ENCODE data around the gene TRIM29.

TRIM29 gene

GRCh38 chr11:120134106-120134930 is 3.6 kb downstream of the TRIM29 start:
- no peak overlapping the region for H3K27ac ChIP-seq (ENCODE audit: low read length)
- H3K4me1 ChIP-seq (ENCODE audit: insufficient read depth, low read length) = no peaks in the 10 kb centered on the region
- H3K27me3 ChIP-seq (ENCODE audit: insufficient read depth, low read length) = peaks cover 15% of the 10 kb centered on the region; the same call in 1 of the 2 replicates
- H3K4me3 ChIP-seq (ENCODE audit: low read length) = no peak overlapping the region
- no peaks in the 10 kb centered on the region for H3K9me3 ChIP-seq (ENCODE audit: insufficient read depth, low read depth, low read length)
- no peak overlapping the region for H3K9ac ChIP-seq (ENCODE audit: low read depth, low read length)
- H3K36me3 ChIP-seq (ENCODE audit: insufficient read depth, low read depth, low read length) = no peaks in the 10 kb centered on the region

- peaks cover 19% of the 10 kb centered on the region; the same call in 1 of the 2 replicates for H3K27me3 ChIP-seq (ENCODE audit: insufficient read depth, low read length)
- H3K27ac ChIP-seq (ENCODE audit: low read length) = no peak overlapping the region
- no peak overlapping the region for H3K4me3 ChIP-seq (ENCODE audit: low read length)
These were observed 4.5 kb downstream of the TRIM29 start for GRCh38 chr11:120133216-120134105.

DNA sequence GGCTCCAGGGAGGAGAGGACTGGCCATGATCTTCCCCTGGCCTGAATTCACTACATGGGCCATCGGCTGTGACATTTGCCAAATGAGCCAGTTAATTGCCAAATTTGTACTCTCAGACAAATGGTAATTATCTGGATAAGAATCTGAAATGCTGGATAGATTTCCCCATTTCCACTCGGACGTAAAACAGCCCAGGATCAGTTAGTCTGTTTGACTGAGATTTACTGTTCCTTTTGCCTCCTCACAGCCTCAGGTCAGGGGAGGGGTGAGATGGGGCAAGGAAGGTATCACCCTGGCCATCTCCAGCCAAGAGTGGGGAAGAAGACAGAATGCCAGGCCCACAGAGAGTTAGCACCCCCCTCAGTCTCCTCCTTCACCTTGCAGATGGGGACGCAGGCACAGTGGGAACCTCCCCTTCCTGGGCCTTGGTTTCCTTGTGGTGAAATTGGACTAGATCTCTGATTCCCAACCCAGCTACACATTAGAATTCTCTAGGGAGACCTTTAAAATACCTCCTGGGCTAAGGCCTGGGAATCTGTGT is 5.2 kb downstream of the TRIM29 start:
- H3K9ac ChIP-seq (ENCODE audit: low read depth, low read length) = no peak overlapping the region
- no peak overlapping the region for H3K27ac ChIP-seq (ENCODE audit: low read length)
- no peaks in the 10 kb centered on the region for H3K9me3 ChIP-seq (ENCODE audit: insufficient read depth, low read depth, low read length)
- no peaks in the 10 kb centered on the region for H3K36me3 ChIP-seq (ENCODE audit: insufficient read depth, low read depth, low read length)
- H3K27me3 ChIP-seq (ENCODE audit: insufficient read depth, low read length) = peaks cover 17% of the 10 kb centered on the region; the same call in 1 of the 2 replicates
- H3K4me3 ChIP-seq (ENCODE audit: low read length) = no peak overlapping the region
- no peaks in the 10 kb centered on the region for H3K4me1 ChIP-seq (ENCODE audit: insufficient read depth, low read length)

More at GRCh38 chr11:120133216-120134105, 4.5 kb downstream of the TRIM29 start:
- H3K9ac ChIP-seq (ENCODE audit: low read depth, low read length) = no peak overlapping the region
- no peaks in the 10 kb centered on the region for H3K9me3 ChIP-seq (ENCODE audit: insufficient read depth, low read depth, low read length)
- no peaks in the 10 kb centered on the region for H3K4me1 ChIP-seq (ENCODE audit: insufficient read depth, low read length)
- no peaks in the 10 kb centered on the region for H3K36me3 ChIP-seq (ENCODE audit: insufficient read depth, low read depth, low read length)

- Histone ChIP-seq H3K27me3 (ENCODE audit: insufficient read depth, low read length) (peaks cover 17% of the 10 kb centered on the region; the same call in 1 of the 2 replicates), H3K9ac (ENCODE audit: low read depth, low read length) (no peak overlapping the region), H3K4me1 (ENCODE audit: insufficient read depth, low read length) (no peaks in the 10 kb centered on the region), H3K27ac (ENCODE audit: low read length) (no peak overlapping the region), H3K9me3 (ENCODE audit: insufficient read depth, low read depth, low read length) (no peaks in the 10 kb centered on the region), H3K36me3 (ENCODE audit: insufficient read depth, low read depth, low read length) (no peaks in the 10 kb centered on the region), H3K4me3 (ENCODE audit: low read length) (no peak overlapping the region)
These were observed 5.8 kb downstream of the TRIM29 start for GRCh38 chr11:120131941-120132644.

DNA sequence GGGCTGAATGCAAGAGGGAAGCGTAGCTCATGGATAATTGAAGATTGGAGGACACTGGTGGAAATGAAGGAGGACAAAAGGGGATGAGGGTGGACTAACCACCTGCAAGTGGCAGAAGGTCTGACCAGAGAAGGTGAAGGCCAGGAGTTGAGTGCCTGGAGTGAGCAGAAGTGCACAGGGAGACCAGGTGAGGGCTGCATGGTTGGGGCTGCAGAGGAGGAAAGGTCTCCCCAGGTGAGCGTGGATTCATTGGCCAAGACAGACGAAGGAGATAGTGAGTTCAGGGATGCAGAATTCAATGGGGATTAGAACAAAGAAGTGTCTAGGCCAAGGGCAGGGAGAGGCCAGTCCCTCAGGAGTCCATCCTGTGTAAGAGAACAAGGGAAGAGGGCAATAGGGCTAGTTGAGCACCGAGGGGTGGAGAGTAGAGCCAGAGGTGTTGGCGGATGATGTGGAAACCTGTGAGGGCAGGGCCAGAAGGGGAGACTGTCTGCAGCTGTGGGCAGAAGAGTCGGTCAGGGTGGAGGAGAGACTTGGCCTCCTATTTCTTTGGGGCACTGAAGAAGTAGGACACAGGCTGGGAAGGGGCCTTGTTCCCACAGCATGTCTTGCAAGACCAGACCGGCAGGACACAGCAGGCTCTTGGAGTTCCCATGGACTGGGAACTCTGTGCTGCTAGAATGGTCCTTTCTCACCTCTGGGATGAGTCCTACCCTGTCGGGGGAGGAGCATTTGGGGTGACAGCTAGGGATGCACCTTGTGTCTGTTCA is 6.7 kb downstream of the TRIM29 start:
- H3K36me3 ChIP-seq (ENCODE audit: insufficient read depth, low read depth, low read length) = no peaks in the 10 kb centered on the region
- no peaks in the 10 kb centered on the region for H3K4me1 ChIP-seq (ENCODE audit: insufficient read depth, low read length)
- H3K9me3 ChIP-seq (ENCODE audit: insufficient read depth, low read depth, low read length) = no peaks in the 10 kb centered on the region
- no peak overlapping the region for H3K27ac ChIP-seq (ENCODE audit: low read length)
- H3K4me3 ChIP-seq (ENCODE audit: low read length) = no peak overlapping the region
- peaks cover 12% of the 10 kb centered on the region; the same call in 1 of the 2 replicates for H3K27me3 ChIP-seq (ENCODE audit: insufficient read depth, low read length)
- H3K9ac ChIP-seq (ENCODE audit: low read depth, low read length) = no peak overlapping the region

- no peaks in the 10 kb centered on the region for H3K36me3 ChIP-seq (ENCODE audit: insufficient read depth, low read depth, low read length)
- peaks cover 6% of the 10 kb centered on the region; the same call in 1 of the 2 replicates for H3K27me3 ChIP-seq (ENCODE audit: insufficient read depth, low read length)
- no peak overlapping the region for H3K27ac ChIP-seq (ENCODE audit: low read length)
- no peaks in the 10 kb centered on the region for H3K9me3 ChIP-seq (ENCODE audit: insufficient read depth, low read depth, low read length)
- no peak overlapping the region for H3K4me3 ChIP-seq (ENCODE audit: low read length)
- no peak overlapping the region for H3K9ac ChIP-seq (ENCODE audit: low read depth, low read length)
- no peaks in the 10 kb centered on the region for H3K4me1 ChIP-seq (ENCODE audit: insufficient read depth, low read length)
These were observed 7.5 kb downstream of the TRIM29 start for GRCh38 chr11:120130176-120130980.

DNA sequence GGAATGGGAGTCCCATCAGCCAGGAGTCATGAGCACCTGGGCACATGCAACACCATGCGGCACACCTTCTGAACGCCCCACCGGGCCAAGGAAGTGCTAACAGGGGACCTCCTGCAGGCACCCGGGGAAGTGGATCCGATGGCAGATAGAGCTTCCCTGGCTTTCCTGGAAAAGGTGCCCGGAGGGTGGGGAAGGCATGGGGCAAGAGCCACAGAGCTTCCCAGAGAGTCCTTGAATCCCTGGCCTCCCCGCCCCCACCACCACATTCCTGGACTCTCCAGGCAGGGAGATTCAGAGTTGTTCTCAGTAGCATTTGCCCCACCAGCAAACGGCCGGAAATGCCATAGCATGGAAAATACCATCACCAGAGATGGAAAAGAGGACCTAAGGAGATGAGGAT is 8.3 kb downstream of the TRIM29 start:
- Histone ChIP-seq H3K27ac (ENCODE audit: low read length) (no peak overlapping the region), H3K4me1 (ENCODE audit: insufficient read depth, low read length) (no peaks in the 10 kb centered on the region), H3K27me3 (ENCODE audit: insufficient read depth, low read length) (peaks cover 6% of the 10 kb centered on the region; the same call in 1 of the 2 replicates)

GRCh38 chr11:120128392-120129119 is 9.4 kb downstream of the TRIM29 start:
- no peaks in the 10 kb centered on the region for H3K4me1 ChIP-seq (ENCODE audit: insufficient read depth, low read length)
- no peak overlapping the region for H3K9ac ChIP-seq (ENCODE audit: low read depth, low read length)
- H3K27me3 ChIP-seq (ENCODE audit: insufficient read depth, low read length) = peaks cover 6% of the 10 kb centered on the region; the same call in 1 of the 2 replicates
- H3K9me3 ChIP-seq (ENCODE audit: insufficient read depth, low read depth, low read length) = no peaks in the 10 kb centered on the region
- no peak overlapping the region for H3K27ac ChIP-seq (ENCODE audit: low read length)
- H3K4me3 ChIP-seq (ENCODE audit: low read length) = no peak overlapping the region
- H3K36me3 ChIP-seq (ENCODE audit: insufficient read depth, low read depth, low read length) = no peaks in the 10 kb centered on the region

More for the DNA sequence above, 8.3 kb downstream of the TRIM29 start:
- no peak overlapping the region for H3K9ac ChIP-seq (ENCODE audit: low read depth, low read length)
- no peaks in the 10 kb centered on the region for H3K36me3 ChIP-seq (ENCODE audit: insufficient read depth, low read depth, low read length)
- H3K9me3 ChIP-seq (ENCODE audit: insufficient read depth, low read depth, low read length) = no peaks in the 10 kb centered on the region
- H3K4me3 ChIP-seq (ENCODE audit: low read length) = no peak overlapping the region

GRCh38 chr11:120127236-120127635 is 10.7 kb downstream of the TRIM29 start:
- H3K4me3 ChIP-seq (ENCODE audit: low read length) = no peak overlapping the region
- no peaks in the 10 kb centered on the region for H3K4me1 ChIP-seq (ENCODE audit: insufficient read depth, low read length)
- H3K9ac ChIP-seq (ENCODE audit: low read depth, low read length) = no peak overlapping the region
- H3K9me3 ChIP-seq (ENCODE audit: insufficient read depth, low read depth, low read length) = no peaks in the 10 kb centered on the region
- H3K27ac ChIP-seq (ENCODE audit: low read length) = no peak overlapping the region
- H3K36me3 ChIP-seq (ENCODE audit: insufficient read depth, low read depth, low read length) = no peaks in the 10 kb centered on the region
- peaks cover 6% of the 10 kb centered on the region; the same call in 1 of the 2 replicates for H3K27me3 ChIP-seq (ENCODE audit: insufficient read depth, low read length)

Measured in iPS-20b (cell line).